K562 (cell line): ENCODE results near the gene NOP58. TPM values are rescaled to one million over a fixed set of nuclear protein-coding genes. Genes with fewer than 3 reads are reported as not detected.
"Not testable (repeated sequence)": the region's sequence is repeated elsewhere in the genome, so short reads cannot be mapped to it uniquely, and the experiment has no call there.

ENCODE experiments used
- ATAC-seq: fragments of 200-7000 bp; cut with Tn5 transposase; 3 replicates; pipeline ENCODE4 v1.9.1; 2020; ENCODE audit warnings: moderate library complexity
- BruUV-seq: library from RNA; stranded (reverse); fragments of 400-500 nt; replicated peaks from 2 replicates; lab custom pipeline; 2021; lab: Mats Ljungman, UMichigan
- CTCF ChIA-PET: fragments of 300-600 bp; formaldehyde crosslinking; extraction: SDS; loops from one replicate; lab custom pipeline; 2021; ENCODE audit warnings: low intra/inter-chr PET ratio; lab: Yijun Ruan, JAX
- POLR2A ChIA-PET: fragments of 300-600, 350-650 bp; sonication (Branson Sonifier 250); formaldehyde crosslinking; extraction: SDS; loops from one replicate; lab custom pipeline; 2021; ENCODE audit warnings: antibody characterized with exemption, inconsistent platforms; lab: Yijun Ruan, JAX
- DNase-seq, 4 experiments: peaks; one replicate each; pipeline versions ENCODE4 v3.0.0 to v3.0.0-alpha.2; 2011 to 2018; ENCODE audit warnings: low spot score in 3 of 4, mixed read lengths in 3 of 4; ENCODE audit errors: extremely low read depth in 1 of 4
- FAIRE-seq: peaks from 2 replicates; lab custom pipeline; 2011; peaks lifted over from hg19 to GRCh38; lab: Jason Lieb, UNC
- H2AFZ ChIP-seq: 2 replicates; pipeline ENCODE4 v1.6.0; 2011; ENCODE audit warnings: low read depth, low read length, control low read depth, inconsistent platforms
- H3K27ac ChIP-seq: fragments of 200-600 bp; 3 replicates; pipeline ENCODE4 v1.8.0; 2011; ENCODE audit warnings: low read depth, mild to moderate bottlenecking, control low read depth, inconsistent platforms, low read length, moderate library complexity, mixed read lengths; ENCODE audit errors: extremely low read depth
- H3K27me3 ChIP-seq, 2 experiments: fragments of 300-600 bp in 1 of 2; 2 replicates in 1 of 2; 3 replicates in 1 of 2; pipeline versions ENCODE4 v1.6.0 to v1.8.0; 2011; ENCODE audit warnings: inconsistent platforms in 2 of 2, low read length in 2 of 2, mild to moderate bottlenecking in 1 of 2, mixed read lengths in 1 of 2, moderate library complexity in 1 of 2; ENCODE audit not compliant: control insufficient read depth in 2 of 2, insufficient read depth in 2 of 2
- H3K36me3 ChIP-seq: fragments of 300-600 bp; 3 replicates; pipeline ENCODE4 v1.8.0; 2011; ENCODE audit warnings: mild to moderate bottlenecking, low read length, inconsistent platforms; ENCODE audit not compliant: control insufficient read depth, insufficient read depth
- H3K4me1 ChIP-seq, 2 experiments: fragments of 200-600 bp in 1 of 2; replicated peaks in 1 of 2; 2 replicates in 1 of 2; 3 replicates in 1 of 2; pipeline versions ENCODE4 v1.5.1 to v1.8.0; 2011; ENCODE audit warnings: inconsistent platforms in 2 of 2, low read length in 2 of 2, mild to moderate bottlenecking in 1 of 2, mixed read lengths in 1 of 2, moderate library complexity in 1 of 2; ENCODE audit not compliant: control insufficient read depth in 2 of 2, insufficient read depth in 2 of 2
- H3K4me2 ChIP-seq: 2 replicates; pipeline ENCODE4 v1.6.1; 2011; ENCODE audit warnings: low read length, control low read depth, inconsistent platforms, mixed read lengths; ENCODE audit not compliant: insufficient read depth
- H3K4me3 ChIP-seq: fragments of 200-600 bp; sonication (generic), shearing (Covaris generic); 2 replicates; pipeline ENCODE4 v1.5.1; 2016; ENCODE audit warnings: control low read depth, inconsistent platforms
- H3K79me2 ChIP-seq: fragments of 200-600 bp; 3 replicates; pipeline ENCODE4 v1.8.0; 2011; ENCODE audit warnings: low read length, inconsistent platforms; ENCODE audit not compliant: control insufficient read depth, insufficient read depth
- H3K9ac ChIP-seq, 2 experiments: 2 replicates each; pipeline versions ENCODE4 v1.6.0 to v1.6.1; 2011; ENCODE audit warnings: low read depth in 2 of 2, low read length in 2 of 2, control low read depth in 1 of 2, inconsistent platforms in 1 of 2, mild to moderate bottlenecking in 1 of 2, mixed read lengths in 1 of 2; ENCODE audit not compliant: insufficient read depth in 1 of 2
- H3K9me1 ChIP-seq: one replicate; pipeline ENCODE4 v1.6.0; 2011; ENCODE audit warnings: inconsistent platforms, mild to moderate bottlenecking, low read length, moderate library complexity; ENCODE audit not compliant: control insufficient read depth, insufficient read depth
- H3K9me3 ChIP-seq: replicated peaks from 2 replicates; pipeline ENCODE4 v1.5.1; 2011; ENCODE audit warnings: low read depth, low read length, inconsistent platforms; ENCODE audit not compliant: control insufficient read depth, insufficient read depth
- H4K20me1 ChIP-seq: replicated peaks from 2 replicates; pipeline ENCODE4 v1.6.1; 2011; ENCODE audit warnings: low read length, inconsistent platforms, mixed read lengths; ENCODE audit not compliant: control insufficient read depth, insufficient read depth
- ETV6 ChIP-seq, 3 experiments: fragments of 150-350 bp in 1 of 3; sonication (generic) in 1 of 3; formaldehyde crosslinking in 1 of 3; IDR thresholded peaks; 2 replicates each; pipeline versions ENCODE4 v1.6.1 to v1.8.0; 2014 to 2022; ENCODE audit warnings: borderline replicate concordance in 2 of 3, low read depth in 2 of 3, antibody characterized with exemption in 1 of 3, low read length in 1 of 3, mild to moderate bottlenecking in 1 of 3, missing genetic modification reagents in 1 of 3
- FOS ChIP-seq: IDR thresholded peaks from 3 replicates; pipeline ENCODE4 v1.6.1; 2011; ENCODE audit not compliant: insufficient read length; ENCODE audit errors: extremely low read depth
- HNRNPUL1 ChIP-seq: fragments of 200-400 bp; formaldehyde crosslinking; IDR thresholded peaks from 2 replicates; pipeline ENCODE4 v1.6.1; 2017; ENCODE audit warnings: low read length
- MIER1 ChIP-seq: fragments of 450-650 bp; IDR thresholded peaks from 2 replicates; pipeline ENCODE4 v1.6.1; 2016; ENCODE audit warnings: antibody characterized with exemption, mild to moderate bottlenecking, low read depth
- STAT5B ChIP-seq: fragments of 250-450 bp; sonication (Bioruptor Pico); IDR thresholded peaks from 2 replicates; pipeline ENCODE4 v1.8.0; 2021; ENCODE audit warnings: mild to moderate bottlenecking, inconsistent platforms
- YBX1 ChIP-seq: fragments of 450-650 bp; IDR thresholded peaks from 2 replicates; pipeline ENCODE4 v1.7.1; 2016; ENCODE audit warnings: mild to moderate bottlenecking
- ZNF124 ChIP-seq: sonication (generic); formaldehyde crosslinking; IDR thresholded peaks from 2 replicates; pipeline ENCODE4 v1.8.1; 2022; ENCODE audit warnings: missing genetic modification reagents
- ZNF133 ChIP-seq: fragments of 250-450 bp; sonication (Bioruptor Pico); IDR thresholded peaks from 2 replicates; pipeline ENCODE4 v1.4.0; 2020; ENCODE audit warnings: mild to moderate bottlenecking
- ZNF41 ChIP-seq: fragments of 250-450 bp; sonication (Bioruptor Pico); conservative IDR thresholded peaks from 2 replicates; pipeline ENCODE4 v1.4.0; 2020; ENCODE audit warnings: mild to moderate bottlenecking
- ZNF830 ChIP-seq: fragments of 250-450 bp; sonication (Bioruptor Pico); IDR thresholded peaks from 2 replicates; pipeline ENCODE4 v1.5.0; 2021; ENCODE audit warnings: mild to moderate bottlenecking
- WGBS: fragments of 100-300 bp; shearing (Covaris generic); methylation state at CpG from one replicate; pipeline ENCODE4 v1.1.6; 2016; ENCODE audit warnings: low coverage, mixed read lengths; ENCODE audit not compliant: insufficient coverage; ENCODE audit errors: missing lambda C conversion rate; 5-methylcytosine and 5-hydroxymethylcytosine counted together
- in situ Hi-C: fragments of 300-500 bp; cut with MboI; formaldehyde crosslinking; loops from 4 replicates; pipeline ENCODE4 v1.15.0; 2018; ENCODE audit warnings: inconsistent platforms, mixed read lengths
- intact Hi-C: fragments of 100-400 bp; cut with micrococcal nuclease; formaldehyde crosslinking; loops from 2 replicates; pipeline ENCODE4 v1.14.2; 2022
- polyA plus RNA-seq, 8 experiments: library from polyadenylated mRNA; depleted of rRNA in 4 of 8; stranded (reverse) in 5 of 8; unstranded in 3 of 8; fragments of >200 nt; fragmentation: Nextera tagmentation in 2 of 8; fragmentation: Illumina TruSeq in 1 of 8; extraction: Ambion mirVana in 2 of 8; extraction: Trizol in 1 of 8; gene quantifications; 2 replicates each; pipeline versions ENCODE4 v1.2.1 to v1.2.3, GENCODE V29; 2011 to 2014; ENCODE audit warnings: inconsistent platforms in 1 of 8, missing spikeins in 1 of 8
- total RNA-seq, 7 experiments: library from RNA; depleted of rRNA in 6 of 7; stranded (reverse); fragments of >200 nt in 6 of 7; fragmentation: Illumina TruSeq in 2 of 7; extraction: Trizol in 2 of 7; gene quantifications; 2 replicates each; pipeline versions ENCODE4 v1.2.1 to v1.2.3, GENCODE V29; 2011 to 2021; ENCODE audit warnings: low replicate concordance in 1 of 7

Gene NOP58
- total and polyA plus RNA-seq, 9 of the 15 experiments (the other 6 are each of a cell fraction or from before 2014, with no cell fraction given) = 132 to 332 (median 208) TPM

GRCh38 chr2:202317080-202317857 is 51.7 kb downstream of the NOP58 start:
- no peak for TF ChIP-seq ZNF830
- no peak for TF ChIP-seq ETV6 (IDR thresholded peaks at IDR 0.05; ENCODE audit: borderline replicate concordance in 1 of 2, low read depth in 2 of 2, low read length in 1 of 2)
- no peak for TF ChIP-seq ETV6 (CRISPR knock-in tag; IDR thresholded peaks at IDR 0.05; ENCODE audit: borderline replicate concordance)
- no peak for TF ChIP-seq YBX1
- no peak for TF ChIP-seq ZNF133 (CRISPR knock-in tag)
- no peak for TF ChIP-seq MIER1
- TF ChIP-seq ZNF41 (CRISPR knock-in tag) = no peak
- no peak for TF ChIP-seq ZNF124 (CRISPR knock-in tag)
- TF ChIP-seq HNRNPUL1 = no peak
- TF ChIP-seq STAT5B = no peak
- no peak for TF ChIP-seq FOS
- H3K27ac ChIP-seq = no peak overlapping the region
- H2AFZ ChIP-seq = no peak overlapping the region
- no peak overlapping the region for H3K9ac ChIP-seq
- ChIA-PET CTCF (no interaction called here), POLR2A (interaction anchor here (1.1 kb wide), 1 partner anchor 9 kb away, joined by 4 read pairs; no protein-coding TSS in a partner anchor)
- H3K4me3 ChIP-seq = no peak overlapping the region
- no peak for FAIRE-seq
- no peaks in the 10 kb centered on the region for H3K27me3 ChIP-seq
- DNase-seq = no peak
- BruUV-seq = no TSS peak
- no peak overlapping the region for H3K4me2 ChIP-seq
- H3K79me2 ChIP-seq = no peaks in the 10 kb centered on the region
- intact Hi-C loops = no loop called here
- WGBS = 41% methylated on average over 6 of the region's 6 CpGs
- ATAC-seq = no peak
- in situ Hi-C loops = no loop called here
- no peaks in the 10 kb centered on the region for H3K4me1 ChIP-seq
- no peaks in the 10 kb centered on the region for H4K20me1 ChIP-seq
- H3K9me3 ChIP-seq = no peaks in the 10 kb centered on the region
- no peaks in the 10 kb centered on the region for H3K9me1 ChIP-seq
- H3K36me3 ChIP-seq = no peaks in the 10 kb centered on the region; the same call in 2 of the 3 replicates

DNA sequence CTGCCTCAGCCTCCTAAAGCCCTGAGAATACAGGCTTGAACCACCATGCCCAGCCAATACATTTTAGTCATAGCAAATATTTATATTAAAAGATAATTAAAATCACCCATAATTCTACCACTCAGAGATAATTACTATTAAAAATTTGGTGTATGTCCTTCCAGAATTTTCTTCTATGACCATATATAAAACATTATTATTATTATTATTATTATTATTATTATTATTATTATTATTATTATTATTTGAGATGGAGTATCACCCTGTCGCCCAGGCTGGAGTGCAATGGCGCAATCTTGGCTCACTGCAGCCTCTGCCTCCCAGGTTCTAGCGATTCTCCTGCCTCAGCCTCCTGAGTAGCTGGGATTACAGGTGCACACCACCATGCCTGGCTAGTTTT is 54.8 kb downstream of the NOP58 start:
- FAIRE-seq, CTCF ChIA-PET, H3K9me3 ChIP-seq, H3K79me2 ChIP-seq, DNase-seq, H3K9ac ChIP-seq, in situ Hi-C loops, intact Hi-C loops, H3K27me3 ChIP-seq, H3K36me3 ChIP-seq, POLR2A ChIA-PET, H4K20me1 ChIP-seq, H3K4me2 ChIP-seq, H3K4me3 ChIP-seq, ATAC-seq, H3K4me1 ChIP-seq, BruUV-seq, H3K9me1 ChIP-seq, H2AFZ ChIP-seq, H3K27ac ChIP-seq: not testable (repeated sequence)
- 96% methylated on average over 3 of the region's 3 CpGs for WGBS
